NCI-H345 treated with DMSO at 0.1 percent for 48 hours (cell line): ENCODE measurements around the gene PIBF1.
"Not testable (repeated sequence)": the region's sequence is repeated elsewhere in the genome, so short reads cannot be mapped to it uniquely, and the experiment has no call there.

ENCODE experiments used
- DNase-seq: peaks from one replicate; lab custom pipeline; 2025; ENCODE audit not compliant: unreplicated experiment; lab: John Stamatoyannopoulos, UW

Gene PIBF1

GRCh38 chr13:72820156-72820897, 38.4 kb downstream of the PIBF1 start:
- DNase-seq = no peak

DNA sequence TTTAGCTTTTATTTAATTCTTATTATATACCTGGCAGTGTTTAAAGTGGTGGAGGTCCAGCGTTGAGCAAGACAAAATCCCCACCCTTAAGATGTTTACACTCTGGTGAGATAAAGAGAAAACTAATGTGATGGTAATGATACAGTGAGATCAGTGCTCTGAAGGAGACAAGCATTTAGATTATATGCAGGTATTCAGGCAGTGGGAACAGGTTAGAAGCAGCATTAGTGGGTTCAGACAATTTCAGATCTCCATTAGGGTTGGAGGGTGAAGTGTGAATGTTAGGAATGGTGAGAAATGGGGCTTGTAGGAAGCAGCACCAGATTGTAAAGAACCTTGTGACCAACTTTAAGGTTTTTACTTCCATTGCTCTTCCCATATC, 39.0 kb downstream of the PIBF1 start:
- no peak for DNase-seq

DNA sequence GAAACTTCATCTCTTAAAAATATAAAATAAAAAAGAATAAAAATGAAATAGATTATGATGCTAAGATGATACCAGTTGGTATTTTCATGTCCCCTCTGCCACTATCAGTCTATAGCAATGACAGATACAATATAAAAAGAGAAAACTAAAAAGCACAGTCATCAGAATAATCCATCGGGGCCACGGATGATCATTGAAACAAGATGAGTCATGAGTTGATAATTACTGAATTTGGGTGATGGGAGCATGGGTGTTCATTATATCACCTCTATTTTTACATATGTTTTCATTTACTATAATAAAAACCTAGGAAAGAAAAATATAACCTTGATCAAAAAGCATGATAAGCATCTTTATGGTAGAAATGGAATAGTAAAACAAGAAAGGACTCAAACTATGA, 41.1 kb downstream of the PIBF1 start:
- no peak for DNase-seq

GRCh38 chr13:72823724-72824123, 41.8 kb downstream of the PIBF1 start:
- no peak for DNase-seq

DNA sequence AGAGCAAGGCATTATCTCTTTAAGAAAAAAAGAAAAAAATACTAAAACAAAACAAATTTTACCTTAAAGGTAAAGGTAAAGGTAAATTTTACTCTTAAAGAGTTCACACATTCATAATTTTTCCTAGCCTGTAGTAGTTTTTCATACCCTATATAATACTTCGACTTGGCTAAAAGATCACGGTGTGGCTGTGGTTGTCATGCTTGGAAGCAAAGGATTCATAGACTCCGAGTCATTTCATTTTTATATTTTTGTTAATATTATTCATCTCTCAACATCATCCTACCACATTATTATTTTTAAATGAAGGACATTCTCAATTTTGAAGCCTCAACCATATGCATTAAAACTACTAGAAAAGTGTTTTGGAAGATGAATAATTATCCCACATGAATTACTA, 52.7 kb downstream of the PIBF1 start:
- DNase-seq = no peak

GRCh38 chr13:72839831-72840426, 58.0 kb downstream of the PIBF1 start:
- DNase-seq = no peak

DNA sequence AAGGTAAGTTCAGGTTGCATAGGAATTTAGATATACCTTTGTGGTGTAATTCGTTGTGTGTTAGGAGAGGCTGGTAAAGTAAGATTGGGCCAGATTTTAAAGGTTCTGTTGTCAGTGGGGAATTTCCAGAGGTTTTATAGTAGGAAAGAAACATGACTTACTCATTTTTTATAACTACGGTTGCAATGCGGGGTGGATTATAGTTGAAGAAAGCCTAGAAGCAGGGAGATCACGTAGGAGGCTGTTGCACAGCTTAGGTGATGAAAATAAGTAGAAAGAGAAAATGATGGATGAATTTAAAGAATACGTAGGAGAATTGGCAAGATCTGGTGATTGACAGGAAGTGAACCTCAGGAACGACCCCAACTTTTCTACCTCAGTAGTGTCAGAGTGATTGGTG, 61.1 kb downstream of the PIBF1 start:
- DNase-seq = no peak

DNA sequence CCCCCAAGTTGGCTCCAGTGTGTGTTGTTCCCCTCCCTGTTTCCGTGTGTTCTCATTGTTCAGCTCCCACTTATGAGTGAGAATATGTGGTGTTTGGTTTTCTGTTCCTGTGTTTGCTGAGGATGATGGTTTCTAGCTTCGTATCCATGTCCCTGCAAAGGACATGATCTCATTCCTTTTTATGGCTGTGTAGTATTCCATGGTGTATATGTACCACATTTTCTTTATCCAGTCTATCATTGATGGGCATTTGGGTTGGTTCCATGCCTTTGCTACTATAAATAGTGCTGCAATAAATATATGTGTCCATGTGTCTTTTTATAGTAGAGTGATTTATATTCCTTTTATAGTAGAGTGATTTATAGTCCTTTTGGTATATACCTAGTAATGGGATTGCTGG, 63.2 kb downstream of the PIBF1 start:
- not testable (repeated sequence) for DNase-seq

DNA sequence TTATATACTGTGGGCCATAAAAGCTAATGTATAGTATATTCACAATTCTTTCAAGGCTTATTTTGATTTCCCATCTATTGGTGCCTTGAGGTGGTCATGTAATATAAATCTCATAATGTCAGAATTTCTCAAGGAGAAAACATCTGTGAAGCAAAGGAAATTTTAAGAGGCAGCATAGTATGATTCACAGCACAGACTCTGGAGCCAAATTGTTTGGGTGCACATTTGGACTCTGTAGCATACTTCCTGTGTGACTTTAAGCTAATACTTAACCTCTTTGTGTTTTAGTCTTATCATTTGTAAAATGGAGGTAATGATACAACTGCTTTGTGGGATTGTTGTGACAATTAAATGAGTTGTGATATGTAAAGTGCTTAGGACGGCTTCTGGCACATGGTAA, 67.6 kb downstream of the PIBF1 start:
- no peak for DNase-seq

DNA sequence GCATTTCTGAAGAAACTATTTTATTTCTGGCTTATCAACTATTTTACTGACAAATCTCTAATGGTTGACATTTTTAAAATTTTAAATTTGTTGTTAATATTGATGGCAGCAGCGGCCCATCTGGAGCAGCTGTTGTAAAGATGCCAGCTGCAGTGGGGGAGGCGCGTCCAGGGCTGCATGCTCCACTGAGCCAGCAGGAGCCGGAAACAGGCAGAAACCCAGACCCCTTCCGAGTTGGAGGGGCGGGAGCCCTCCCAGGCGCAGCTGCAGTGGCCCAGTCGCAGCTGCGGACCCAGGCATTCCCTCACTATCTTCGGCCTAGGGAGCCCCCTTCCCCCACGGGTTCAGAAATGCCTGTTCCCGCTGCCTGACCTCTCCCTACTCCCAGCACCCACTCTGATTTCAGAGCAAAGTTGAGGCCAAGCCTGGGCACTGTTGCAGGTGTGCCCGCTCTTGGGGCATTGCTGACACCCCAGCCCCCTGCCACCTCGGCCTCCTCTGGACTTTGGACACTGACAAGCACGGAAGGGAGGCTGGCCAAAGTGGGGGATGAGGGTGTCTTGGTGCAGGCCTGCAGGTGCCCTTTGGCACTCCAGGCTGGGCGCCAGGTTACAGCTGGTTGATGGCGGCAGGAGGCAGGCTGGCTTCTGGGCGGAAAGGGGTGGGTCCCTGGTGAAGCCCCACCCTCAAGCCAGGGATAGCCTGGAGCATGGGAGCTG, 69.2 kb downstream of the PIBF1 start:
- no peak for DNase-seq

GRCh38 chr13:72851678-72852014, 69.7 kb downstream of the PIBF1 start:
- DNase-seq = no peak

GRCh38 chr13:72852207-72852606, 70.3 kb downstream of the PIBF1 start:
- DNase-seq = no peak

- no peak for DNase-seq
Measured at GRCh38 chr13:72853000-72853399, 71.1 kb downstream of the PIBF1 start.

DNA sequence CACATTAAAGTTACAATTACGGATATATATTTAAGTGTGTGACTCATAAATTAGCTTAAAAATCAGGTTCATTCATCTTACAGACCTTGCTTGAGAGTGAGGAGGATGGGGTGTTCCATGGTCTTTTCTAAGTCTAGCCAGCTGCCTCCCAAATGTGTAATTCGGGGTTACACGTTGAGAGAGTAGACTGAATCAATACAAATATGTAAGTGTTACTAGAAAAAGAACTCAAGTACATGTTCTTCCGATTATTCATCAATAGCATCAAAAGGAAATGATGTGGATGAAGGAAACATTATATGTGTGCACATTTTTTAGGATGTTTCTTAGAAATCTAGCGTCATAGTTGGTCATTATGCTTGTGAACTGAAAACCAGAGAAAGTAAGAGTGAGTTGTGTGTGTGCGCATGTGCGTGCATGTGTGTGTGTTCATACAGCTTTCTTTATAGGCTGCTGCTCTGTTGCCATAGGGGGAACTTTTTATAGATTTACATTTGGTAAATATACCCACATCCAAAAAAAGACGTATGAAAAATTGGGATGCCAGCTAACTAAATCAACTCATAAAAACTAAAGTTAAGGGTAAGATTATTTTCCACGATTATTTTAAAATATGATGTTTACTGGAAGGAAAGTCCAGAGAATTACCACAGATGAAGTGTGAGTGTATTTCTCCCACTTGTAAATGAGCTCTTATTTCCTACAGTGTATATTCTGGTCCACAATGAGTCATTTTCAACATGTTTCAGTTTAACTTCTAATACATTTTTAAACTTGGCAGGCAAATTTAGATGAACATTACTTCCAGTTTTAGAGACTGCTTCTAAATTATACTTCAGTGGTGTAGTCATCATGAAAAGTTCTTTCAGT, 82.4 kb downstream of the PIBF1 start:
- no peak for DNase-seq

GRCh38 chr13:72868229-72868628, 86.3 kb downstream of the PIBF1 start:
- DNase-seq = no peak

- no peak for DNase-seq
Measured at GRCh38 chr13:72875233-72875632, 93.3 kb downstream of the PIBF1 start.

DNA sequence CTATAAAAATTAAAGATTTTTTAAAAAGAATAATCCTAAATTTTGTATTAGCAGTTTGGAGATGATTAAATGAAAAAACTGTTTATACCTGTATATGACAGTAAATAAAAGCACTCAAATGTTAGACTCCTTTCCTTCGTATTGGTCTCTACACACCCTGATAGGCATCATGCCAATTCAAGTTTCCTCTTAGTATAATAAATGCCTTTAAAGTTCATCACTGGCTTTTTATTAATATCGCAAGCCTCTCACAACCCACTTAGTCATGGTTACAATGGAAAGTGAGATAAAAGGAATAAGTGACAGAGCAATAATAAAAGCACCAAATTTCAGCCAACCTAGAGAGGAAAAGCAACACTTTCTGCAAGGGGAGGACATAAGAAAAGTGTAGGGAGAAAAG, 102.2 kb downstream of the PIBF1 start:
- no peak for DNase-seq

DNA sequence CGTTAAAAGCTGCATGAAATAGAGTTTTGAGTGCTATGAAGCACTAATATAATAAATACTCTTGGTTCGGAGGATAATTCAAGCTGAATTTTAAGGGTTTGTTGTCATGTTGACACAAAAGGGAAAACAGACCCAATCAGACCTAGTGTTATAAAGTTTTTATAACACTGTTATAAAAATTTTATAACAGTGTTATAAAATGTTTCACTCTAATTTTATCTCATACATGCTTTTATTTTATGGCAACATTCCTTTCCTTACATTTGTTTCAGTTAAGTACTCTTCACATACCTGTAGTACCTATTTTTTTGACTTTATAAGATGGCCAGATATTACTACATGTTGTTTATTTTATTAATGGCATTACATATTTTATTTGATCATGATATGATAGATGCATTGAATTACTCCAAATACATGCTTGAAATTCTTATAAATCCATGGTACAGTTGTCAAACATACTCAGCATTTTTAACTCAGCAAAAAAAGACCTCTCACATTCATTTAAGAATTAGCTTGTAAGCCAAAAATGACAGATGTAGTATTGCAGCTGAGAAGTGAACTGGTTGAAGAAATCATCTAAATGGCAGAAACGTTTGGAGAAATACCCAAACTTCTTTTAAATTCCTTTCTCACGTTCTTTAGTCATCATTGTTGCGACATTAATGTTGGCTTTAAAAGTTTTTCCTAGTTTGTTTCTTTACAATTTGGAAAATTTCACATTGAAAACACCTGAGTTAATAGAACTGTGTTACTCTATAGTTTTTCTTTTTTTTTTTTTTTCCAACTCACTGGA, 104.5 kb downstream of the PIBF1 start:
- no peak for DNase-seq

DNA sequence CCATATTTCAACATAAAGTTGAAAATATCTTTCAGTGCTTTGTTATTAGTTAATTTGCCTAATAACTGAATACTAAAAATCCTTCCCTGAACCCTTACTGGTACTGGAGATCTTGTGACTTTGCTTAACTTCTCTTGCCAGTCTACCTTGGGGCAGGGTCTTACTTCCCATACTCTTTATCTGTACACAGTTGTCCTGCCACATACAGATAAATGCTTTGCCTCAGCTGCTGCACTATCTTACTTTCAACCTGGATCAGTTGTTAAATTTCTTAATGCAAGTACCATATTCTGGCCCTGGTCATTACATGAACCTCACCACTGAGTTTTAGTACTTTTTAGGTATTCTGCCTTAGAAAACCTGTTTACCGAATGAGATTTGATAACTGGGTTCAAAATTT, 107.6 kb downstream of the PIBF1 start:
- DNase-seq = no peak

DNA sequence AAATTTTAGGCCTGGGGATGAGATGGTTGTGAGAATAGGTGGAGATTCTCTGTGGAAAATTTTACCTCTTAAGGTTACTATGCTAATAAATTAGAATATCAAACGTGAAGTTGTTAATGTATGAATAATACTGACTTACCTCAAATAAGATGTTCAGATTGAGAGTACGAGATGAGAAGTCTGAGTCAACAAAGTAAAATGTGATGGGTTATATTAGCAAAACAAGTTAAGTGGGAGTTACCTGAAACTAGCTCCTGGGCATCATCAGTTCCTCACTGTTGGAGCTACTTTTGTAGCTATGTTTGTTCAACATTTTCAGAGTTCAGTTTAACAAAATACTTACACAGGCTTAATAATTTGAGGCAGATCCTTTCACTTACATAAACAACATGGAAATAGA, 108.6 kb downstream of the PIBF1 start:
- DNase-seq = no peak

GRCh38 chr13:72891423-72891822, 109.5 kb downstream of the PIBF1 start:
- DNase-seq = no peak
